Glutamatergic neuron (in vitro differentiated cells): ENCODE measurements around the gene KIAA1217. TPM values are rescaled to one million over a fixed set of nuclear protein-coding genes. Genes with fewer than 3 reads are reported as not detected.
"Not testable (repeated sequence)": the region's sequence is repeated elsewhere in the genome, so short reads cannot be mapped to it uniquely, and the experiment has no call there.

Experiments used
- DNase-seq: peaks from one replicate; pipeline ENCODE4 v3.0.0; 2022
- H3K27ac Mint-ChIP-seq: one replicate; pipeline ENCODE4 v1.8.0; 2020; ENCODE audit warnings: mild to moderate bottlenecking, mixed read lengths, inconsistent platforms; ENCODE audit not compliant: unreplicated experiment
- H3K27me3 Mint-ChIP-seq: one replicate; pipeline ENCODE4 v1.8.0; 2020; ENCODE audit warnings: mild to moderate bottlenecking, moderate library complexity, mixed read lengths, inconsistent platforms; ENCODE audit not compliant: unreplicated experiment
- H3K36me3 Mint-ChIP-seq: one replicate; pipeline ENCODE4 v1.8.0; 2020; ENCODE audit warnings: mild to moderate bottlenecking, mixed read lengths, inconsistent platforms; ENCODE audit not compliant: unreplicated experiment
- H3K4me1 Mint-ChIP-seq: one replicate; pipeline ENCODE4 v1.8.0; 2020; ENCODE audit warnings: mild to moderate bottlenecking, low read depth, mixed read lengths, inconsistent platforms; ENCODE audit not compliant: unreplicated experiment
- H3K4me3 Mint-ChIP-seq: one replicate; pipeline ENCODE4 v1.8.0; 2020; ENCODE audit warnings: mild to moderate bottlenecking, mixed read lengths, inconsistent platforms; ENCODE audit not compliant: unreplicated experiment
- H3K9me3 Mint-ChIP-seq: one replicate; pipeline ENCODE4 v1.8.0; 2020; ENCODE audit warnings: mild to moderate bottlenecking, moderate library complexity, mixed read lengths, inconsistent platforms; ENCODE audit not compliant: unreplicated experiment
- CTCF ChIP-seq: fragments of 200-600 bp; sonication (generic); IDR thresholded peaks from one replicate; pipeline ENCODE4 v1.5.0; 2021; ENCODE audit not compliant: partially characterized antibody, unreplicated experiment
- total RNA-seq: library from RNA; stranded (reverse); fragmentation: NEBNext Ultra II Directional; extraction: Animal tissue kit (Norgen Biotek cat#: 25700); gene quantifications from one replicate; pipeline ENCODE4 v1.2.1, GENCODE V29; 2021; ENCODE audit not compliant: unreplicated experiment

KIAA1217 gene
- total RNA-seq, 1 donor from 2014 or later = 4.4 TPM

GRCh38 chr10:24346877-24347519, 138.1 kb downstream of the KIAA1217 start:
- H3K27ac Mint-ChIP-seq = no peak overlapping the region
- H3K36me3 Mint-ChIP-seq = no peaks in the 10 kb centered on the region
- H3K4me3 Mint-ChIP-seq = no peak overlapping the region
- H3K9me3 Mint-ChIP-seq = no peaks in the 10 kb centered on the region
- no peak for DNase-seq
- TF ChIP-seq CTCF = no peak
- H3K4me1 Mint-ChIP-seq = peaks cover 6% of the 10 kb centered on the region
- no peaks in the 10 kb centered on the region for H3K27me3 Mint-ChIP-seq

- H3K27ac Mint-ChIP-seq = no peak overlapping the region
- H3K9me3 Mint-ChIP-seq = no peaks in the 10 kb centered on the region
- DNase-seq = no peak
- no peaks in the 10 kb centered on the region for H3K27me3 Mint-ChIP-seq
- H3K4me1 Mint-ChIP-seq = peaks cover 2% of the 10 kb centered on the region
- TF ChIP-seq CTCF = no peak
- no peaks in the 10 kb centered on the region for H3K36me3 Mint-ChIP-seq
- no peak overlapping the region for H3K4me3 Mint-ChIP-seq
Measured at GRCh38 chr10:24349379-24350001, 140.6 kb downstream of the KIAA1217 start.

- Mint-ChIP-seq H3K4me1 (no peaks in the 10 kb centered on the region), H3K27ac (no peak overlapping the region), H3K4me3 (no peak overlapping the region), H3K27me3 (no peaks in the 10 kb centered on the region), H3K9me3 (peaks cover 1% of the 10 kb centered on the region), H3K36me3 (no peaks in the 10 kb centered on the region)
- TF ChIP-seq CTCF = no peak
- no peak for DNase-seq
Measured at GRCh38 chr10:24350070-24350921, 141.4 kb downstream of the KIAA1217 start.

- not testable (repeated sequence) for H3K4me3 Mint-ChIP-seq, H3K36me3 Mint-ChIP-seq, H3K4me1 Mint-ChIP-seq, H3K27me3 Mint-ChIP-seq, H3K9me3 Mint-ChIP-seq, H3K27ac Mint-ChIP-seq, DNase-seq
Measured at GRCh38 chr10:24350922-24351225, 141.9 kb downstream of the KIAA1217 start.

- no peak for DNase-seq
- Mint-ChIP-seq H3K9me3 (peaks cover 1% of the 10 kb centered on the region), H3K4me3 (no peak overlapping the region), H3K36me3 (no peaks in the 10 kb centered on the region), H3K27me3 (no peaks in the 10 kb centered on the region), H3K4me1 (no peaks in the 10 kb centered on the region), H3K27ac (no peak overlapping the region)
- no peak for TF ChIP-seq CTCF
Measured at GRCh38 chr10:24351961-24352360, 143.0 kb downstream of the KIAA1217 start.
